Astrocyte (in vitro differentiated cells and primary cell): ENCODE results near the gene RAI2. TPM values are rescaled to one million over a fixed set of nuclear protein-coding genes. Genes with fewer than 3 reads are reported as not detected.

Source experiments
- DNase-seq: peaks from one replicate; pipeline ENCODE4 v3.0.0-alpha.2; 2010; ENCODE audit warnings: low read depth
- FAIRE-seq: peaks from 2 replicates; lab custom pipeline; 2011; peaks lifted over from hg19 to GRCh38; lab: Jason Lieb, UNC
- H2AFZ ChIP-seq: 2 replicates; pipeline ENCODE4 v1.6.0; 2012; ENCODE audit warnings: low read depth, low read length, inconsistent platforms
- H3K27ac ChIP-seq: 2 replicates; pipeline ENCODE4 v1.5.1; 2011; ENCODE audit warnings: low read depth, low read length, inconsistent platforms
- H3K27me3 ChIP-seq: 2 replicates; pipeline ENCODE4 v1.6.0; 2011; ENCODE audit warnings: low read length, inconsistent platforms; ENCODE audit not compliant: insufficient read depth
- H3K36me3 ChIP-seq: 2 replicates; pipeline ENCODE4 v1.5.1; 2011; ENCODE audit warnings: low read length, inconsistent platforms; ENCODE audit not compliant: insufficient read depth
- H3K4me1 ChIP-seq: 2 replicates; pipeline ENCODE4 v1.5.1; 2011; ENCODE audit warnings: low read length, inconsistent platforms; ENCODE audit not compliant: insufficient read depth
- H3K4me2 ChIP-seq: 2 replicates; pipeline ENCODE4 v1.6.0; 2012; ENCODE audit warnings: low read length, inconsistent platforms
- H3K4me3 ChIP-seq: 2 replicates; pipeline ENCODE4 v1.5.1; 2011; ENCODE audit warnings: low read depth, mild to moderate bottlenecking, low read length, inconsistent platforms; ENCODE audit not compliant: insufficient read depth
- H3K79me2 ChIP-seq: 2 replicates; pipeline ENCODE4 v1.6.0; 2012; ENCODE audit warnings: mild to moderate bottlenecking, low read length, inconsistent platforms; ENCODE audit not compliant: insufficient read depth
- H3K9ac ChIP-seq: 2 replicates; pipeline ENCODE4 v1.6.0; 2012; ENCODE audit warnings: mild to moderate bottlenecking, low read length, inconsistent platforms
- H3K9me3 ChIP-seq: 2 replicates; pipeline ENCODE4 v1.5.1; 2012; ENCODE audit warnings: low read depth, mild to moderate bottlenecking, low read length, inconsistent platforms; ENCODE audit not compliant: insufficient read depth
- H4K20me1 ChIP-seq: 2 replicates; pipeline ENCODE4 v1.6.0; 2012; ENCODE audit warnings: low read length, inconsistent platforms; ENCODE audit not compliant: insufficient read depth
- H3K27ac Mint-ChIP-seq: one replicate; pipeline ENCODE4 v1.8.0; 2021; ENCODE audit warnings: mild to moderate bottlenecking, mixed read lengths; ENCODE audit not compliant: unreplicated experiment
- H3K27me3 Mint-ChIP-seq: one replicate; pipeline ENCODE4 v1.8.0; 2021; ENCODE audit warnings: low read depth, mixed read lengths; ENCODE audit not compliant: unreplicated experiment
- H3K36me3 Mint-ChIP-seq: one replicate; pipeline ENCODE4 v1.8.0; 2021; ENCODE audit warnings: low read depth, mixed read lengths; ENCODE audit not compliant: unreplicated experiment
- H3K4me1 Mint-ChIP-seq: one replicate; pipeline ENCODE4 v1.8.0; 2021; ENCODE audit warnings: low read depth, mixed read lengths; ENCODE audit not compliant: unreplicated experiment
- H3K4me3 Mint-ChIP-seq: one replicate; pipeline ENCODE4 v1.8.0; 2021; ENCODE audit warnings: mild to moderate bottlenecking, moderate library complexity, mixed read lengths; ENCODE audit not compliant: unreplicated experiment
- H3K9me3 Mint-ChIP-seq: one replicate; pipeline ENCODE4 v1.8.0; 2021; ENCODE audit warnings: mild to moderate bottlenecking, mixed read lengths; ENCODE audit not compliant: unreplicated experiment
- CTCF ChIP-seq: IDR thresholded peaks from 2 replicates; pipeline ENCODE4 v1.5.1; 2011; ENCODE audit warnings: low read depth, mild to moderate bottlenecking, inconsistent platforms, low read length, moderate library complexity; ENCODE audit not compliant: insufficient read depth
- EZH2 ChIP-seq: IDR thresholded peaks from 2 replicates; pipeline ENCODE4 v1.6.1; 2012; ENCODE audit warnings: mild to moderate bottlenecking, low read length, inconsistent platforms; ENCODE audit not compliant: insufficient read depth
- total RNA-seq: library from RNA; stranded (reverse); gene quantifications from 2 replicates; pipeline ENCODE4 v1.2.1, GENCODE V29; 2021

The RAI2 gene
- total RNA-seq, 1 donor from 2014 or later = 0.66 TPM

- no peak overlapping the region for H2AFZ ChIP-seq
- no peaks in the 10 kb centered on the region for H4K20me1 ChIP-seq
- Mint-ChIP-seq H3K27ac (no peak overlapping the region), H3K9me3 (no peaks in the 10 kb centered on the region), H3K4me1 (no peaks in the 10 kb centered on the region), H3K4me3 (no peak overlapping the region), H3K27me3 (no peaks in the 10 kb centered on the region), H3K36me3 (no peaks in the 10 kb centered on the region)
- H3K36me3 ChIP-seq = no peaks in the 10 kb centered on the region
- no peaks in the 10 kb centered on the region for H3K4me1 ChIP-seq
- TF ChIP-seq CTCF (no peak), EZH2 (no peak)
- no peak overlapping the region for H3K4me3 ChIP-seq
- no peak overlapping the region for H3K27ac ChIP-seq
- no peak overlapping the region for H3K9ac ChIP-seq
- DNase-seq = no peak
- no peaks in the 10 kb centered on the region for H3K27me3 ChIP-seq
- H3K4me2 ChIP-seq = no peak overlapping the region
- no peak for FAIRE-seq
- no peaks in the 10 kb centered on the region for H3K79me2 ChIP-seq
- H3K9me3 ChIP-seq = no peaks in the 10 kb centered on the region
These were observed 56.0 kb downstream of the RAI2 start for GRCh38 chrX:17805120-17805519.

- no peaks in the 10 kb centered on the region for H3K4me1 ChIP-seq
- Mint-ChIP-seq H3K9me3 (no peaks in the 10 kb centered on the region), H3K36me3 (no peaks in the 10 kb centered on the region), H3K27ac (no peak overlapping the region), H3K4me3 (no peak overlapping the region), H3K27me3 (no peaks in the 10 kb centered on the region), H3K4me1 (no peaks in the 10 kb centered on the region)
- no peak overlapping the region for H3K4me3 ChIP-seq
- no peaks in the 10 kb centered on the region for H4K20me1 ChIP-seq
- no peaks in the 10 kb centered on the region for H3K36me3 ChIP-seq
- no peaks in the 10 kb centered on the region for H3K9me3 ChIP-seq
- H3K27ac ChIP-seq = no peak overlapping the region
- no peak overlapping the region for H2AFZ ChIP-seq
- no peaks in the 10 kb centered on the region for H3K79me2 ChIP-seq
- FAIRE-seq (no peak), DNase-seq (no peak)
- no peak overlapping the region for H3K4me2 ChIP-seq
- no peak overlapping the region for H3K9ac ChIP-seq
- TF ChIP-seq CTCF = no peak
- no peak for TF ChIP-seq EZH2
- H3K27me3 ChIP-seq = no peaks in the 10 kb centered on the region
These were observed 57.6 kb downstream of the RAI2 start for GRCh38 chrX:17803449-17803848.

- DNase-seq = no peak
- Histone ChIP-seq H3K4me2 (no peak overlapping the region), H2AFZ (no peak overlapping the region), H3K27ac (no peak overlapping the region), H3K9ac (no peak overlapping the region), H3K27me3 (no peaks in the 10 kb centered on the region), H3K36me3 (no peaks in the 10 kb centered on the region), H3K4me1 (no peaks in the 10 kb centered on the region), H4K20me1 (no peaks in the 10 kb centered on the region), H3K4me3 (no peak overlapping the region), H3K9me3 (no peaks in the 10 kb centered on the region), H3K79me2 (no peaks in the 10 kb centered on the region)
- no peaks in the 10 kb centered on the region for H3K27me3 Mint-ChIP-seq
- no peaks in the 10 kb centered on the region for H3K36me3 Mint-ChIP-seq
- H3K27ac Mint-ChIP-seq = no peak overlapping the region
- TF ChIP-seq EZH2 = no peak
- no peak for TF ChIP-seq CTCF
- no peaks in the 10 kb centered on the region for H3K9me3 Mint-ChIP-seq
- H3K4me1 Mint-ChIP-seq = no peaks in the 10 kb centered on the region
- no peak overlapping the region for H3K4me3 Mint-ChIP-seq
- no peak for FAIRE-seq
These were observed 58.3 kb downstream of the RAI2 start for GRCh38 chrX:17802756-17803155.
